ENCODE data around the gene RCSD1.

Gene RCSD1

GRCh38 chr1:167592475-167592874, 37.6 kb upstream of the RCSD1 start:
- H3K4me3 ChIP-seq (ENCODE audit: low read depth, low read length) = no peak overlapping the region
- no peak for DNase-seq (ENCODE audit: low read depth)
- no peak for TF ChIP-seq CTCF (conservative IDR thresholded peaks at IDR 0.05; ENCODE audit: low read depth, low read length)

GRCh38 chr1:167593860-167594259, 36.2 kb upstream of the RCSD1 start:
- TF ChIP-seq CTCF (conservative IDR thresholded peaks at IDR 0.05; ENCODE audit: low read depth, low read length) = no peak
- no peak overlapping the region for H3K4me3 ChIP-seq (ENCODE audit: low read depth, low read length)
- DNase-seq (ENCODE audit: low read depth) = no peak

GRCh38 chr1:167594822-167595221, 35.2 kb upstream of the RCSD1 start:
- TF ChIP-seq CTCF (conservative IDR thresholded peaks at IDR 0.05; ENCODE audit: low read depth, low read length) = no peak
- no peak for DNase-seq (ENCODE audit: low read depth)
- H3K4me3 ChIP-seq (ENCODE audit: low read depth, low read length) = no peak overlapping the region

- TF ChIP-seq CTCF (conservative IDR thresholded peaks at IDR 0.05; ENCODE audit: low read depth, low read length) = peak; percentile 60
- no peak overlapping the region for H3K4me3 ChIP-seq (ENCODE audit: low read depth, low read length)
- peak; percentile 87 for DNase-seq (ENCODE audit: low read depth)
These were observed 30.0 kb upstream of the RCSD1 start for GRCh38 chr1:167599957-167600581.

- no peak overlapping the region for H3K4me3 ChIP-seq (ENCODE audit: low read depth, low read length)
- no peak for TF ChIP-seq CTCF (conservative IDR thresholded peaks at IDR 0.05; ENCODE audit: low read depth, low read length)
- DNase-seq (ENCODE audit: low read depth) = no peak
These were observed 28.3 kb upstream of the RCSD1 start for GRCh38 chr1:167601442-167602383.

- DNase-seq (ENCODE audit: low read depth) = no peak
- no peak for TF ChIP-seq CTCF (conservative IDR thresholded peaks at IDR 0.05; ENCODE audit: low read depth, low read length)
- H3K4me3 ChIP-seq (ENCODE audit: low read depth, low read length) = no peak overlapping the region
These were observed 27.2 kb upstream of the RCSD1 start for GRCh38 chr1:167602840-167603239.
